T1000 (cell line): ENCODE measurements around the gene C17orf100.
A peak's percentile ranks its signal among the peaks of the same experiment; 100 is the strongest.

Experiments
- DNase-seq: peaks from one replicate; lab custom pipeline; 2025; ENCODE audit warnings: mixed read lengths; lab: John Stamatoyannopoulos, UW

The C17orf100 gene

DNA sequence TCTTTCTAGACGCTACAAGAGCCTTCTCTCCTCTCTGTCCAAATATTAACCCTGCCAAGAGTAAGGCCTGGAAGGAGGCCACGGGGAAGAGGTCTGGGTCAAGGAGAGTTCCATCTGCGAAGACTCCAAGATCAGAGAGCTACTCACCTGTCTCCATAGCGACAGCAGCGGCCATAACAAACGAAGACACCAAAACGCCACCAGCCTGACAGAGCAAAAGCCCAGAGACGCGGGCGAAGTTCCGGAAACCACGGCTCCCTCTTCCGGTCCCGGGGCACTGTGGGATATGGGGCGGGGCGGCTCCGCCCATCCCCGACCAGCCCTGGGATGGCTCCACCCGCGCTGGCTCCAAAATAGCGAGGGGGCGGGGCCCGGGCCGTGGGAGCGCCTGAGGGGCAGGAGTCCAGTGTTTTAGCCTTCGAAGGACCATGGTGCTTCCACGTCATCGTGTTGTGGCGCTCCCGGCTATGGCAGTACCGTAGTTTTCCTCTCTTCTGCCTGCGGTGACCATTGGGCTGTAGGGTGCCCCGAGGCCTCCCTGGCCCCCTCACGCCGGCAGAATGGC, at the start of gene C17orf100, which contains the start of gene MED31:
TSS of gene C17orf100 (plus strand) at position 409 of the 565 bp plus-strand sequence. CDS start at position 561, 152 bp downstream.
TSS of gene MED31 (minus strand) at position 252 of the 565 bp plus-strand sequence. CDS start at position 175, 77 bp downstream.
- peak; percentile 96 for DNase-seq

DNA sequence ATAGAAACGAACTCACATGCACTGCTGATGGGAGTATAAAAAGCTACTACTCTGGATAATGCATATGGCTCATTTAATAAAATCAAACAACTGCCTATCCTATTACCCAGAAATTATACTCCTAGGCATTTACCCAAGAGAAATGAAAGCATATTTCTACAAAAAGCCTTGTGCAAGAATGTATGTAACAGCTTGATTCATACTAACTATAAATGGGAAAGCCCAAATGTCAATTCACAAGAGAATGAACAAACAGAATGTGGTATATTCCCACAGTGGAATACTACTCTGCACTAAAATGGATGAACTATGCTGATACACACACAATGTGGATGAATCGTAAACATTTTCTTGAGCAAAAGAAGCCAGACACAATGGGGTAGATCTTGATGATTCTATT, 49.4 kb upstream of the C17orf100 start:
- DNase-seq: no peak

DNA sequence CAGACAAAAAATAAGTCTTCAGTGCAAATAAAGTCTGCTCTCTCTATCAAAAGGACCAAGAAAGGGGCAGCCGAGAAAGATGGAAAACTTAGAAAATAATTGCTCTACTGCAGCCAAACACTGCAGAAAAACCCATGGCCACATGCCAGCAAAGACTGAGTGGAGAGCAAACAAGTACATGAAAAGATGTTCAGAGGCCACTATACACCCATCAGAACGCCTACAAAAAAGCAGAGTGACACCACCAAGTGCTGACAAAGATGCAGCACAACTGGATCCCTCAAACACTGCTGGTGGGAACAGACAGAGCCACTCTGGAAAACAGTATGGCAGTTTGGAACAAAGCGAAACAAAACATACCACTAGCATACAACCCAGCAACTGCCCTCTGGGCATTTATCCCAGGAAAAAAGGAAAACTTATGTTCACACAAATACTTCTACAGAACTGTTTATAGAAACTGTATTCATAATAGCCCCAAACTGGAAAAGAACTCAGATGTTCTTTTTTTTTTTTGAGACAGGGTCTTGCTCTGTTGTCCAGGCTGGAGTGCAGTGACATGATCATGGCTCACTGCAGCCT, 47.7 kb upstream of the C17orf100 start:
- DNase-seq: no peak

DNA sequence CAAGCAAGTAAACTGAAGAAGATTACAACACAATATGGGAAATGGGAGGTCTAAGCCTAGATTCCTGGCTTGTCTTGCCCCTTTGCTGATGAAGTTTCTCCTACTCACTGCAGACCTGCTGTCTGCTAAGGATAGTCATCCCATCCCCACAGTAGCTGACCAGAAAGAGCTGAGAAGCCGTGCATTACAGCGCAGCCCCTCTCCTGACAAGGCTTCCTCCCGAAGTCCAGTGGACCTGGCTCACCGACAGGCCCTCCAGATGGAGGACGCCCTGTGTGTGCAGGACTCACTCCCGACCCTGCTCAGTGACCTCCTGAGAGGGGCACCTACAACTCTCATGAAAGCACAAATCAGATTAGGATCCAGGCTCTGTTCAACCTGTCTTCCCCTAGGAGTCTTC, 46.4 kb upstream of the C17orf100 start:
- no peak for DNase-seq

DNA sequence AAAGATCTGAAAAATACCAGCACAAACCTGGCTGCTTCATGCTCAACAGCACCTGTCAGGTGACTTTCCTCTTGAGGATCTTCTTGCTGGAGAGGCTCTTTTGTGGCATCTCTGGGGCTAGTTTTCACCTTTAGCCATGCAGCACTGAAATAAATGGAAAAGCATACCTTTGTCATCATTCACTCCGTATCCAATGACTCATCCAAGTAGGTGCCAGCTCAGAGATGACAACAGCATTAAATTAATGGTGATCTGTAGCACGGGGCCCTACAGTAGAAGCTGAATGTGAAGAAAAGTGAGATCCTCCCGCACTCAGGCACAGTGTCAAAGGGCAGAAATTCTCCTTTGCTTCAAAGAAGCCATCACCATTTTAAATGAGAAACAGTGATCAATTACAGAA, 43.2 kb upstream of the C17orf100 start:
- no peak for DNase-seq

DNA sequence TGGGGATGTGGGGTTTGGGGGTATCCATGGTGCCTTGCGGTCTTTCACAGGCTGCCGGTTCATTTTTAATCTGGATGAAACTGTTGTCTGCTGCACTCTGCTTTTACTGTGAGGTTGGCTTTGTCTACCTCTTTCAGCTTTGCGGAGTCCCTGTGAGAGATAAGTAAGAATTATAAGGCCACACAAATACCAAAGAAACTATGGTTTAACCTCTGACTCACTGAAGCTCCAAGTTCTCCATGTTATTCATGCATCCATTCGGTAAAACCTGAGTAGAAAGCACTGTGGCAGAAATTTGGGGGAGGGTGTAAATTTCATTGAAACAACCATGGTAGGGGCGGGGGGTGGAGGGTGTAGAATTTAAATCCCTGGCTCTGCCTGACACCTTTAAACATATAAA, 41.6 kb upstream of the C17orf100 start:
- DNase-seq: no peak

DNA sequence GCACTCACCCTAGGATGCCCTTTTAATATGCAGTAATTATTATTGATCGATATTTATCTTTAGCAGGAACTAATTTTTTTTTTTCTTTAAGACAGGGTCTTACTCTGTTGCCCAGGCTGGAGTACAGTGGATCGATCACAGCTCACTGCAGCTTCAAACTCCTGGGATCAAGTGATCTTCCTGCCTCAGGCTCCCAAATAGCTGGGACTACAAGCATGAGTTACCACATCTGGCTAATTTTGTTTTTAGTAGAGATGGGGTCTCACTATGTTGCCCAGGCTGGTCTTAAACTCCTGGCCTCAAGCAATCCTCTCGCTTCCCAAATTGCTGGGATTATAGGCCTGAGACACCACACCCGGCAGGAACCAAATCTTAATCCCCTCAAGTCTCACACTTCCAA, 40.3 kb upstream of the C17orf100 start:
- DNase-seq: no peak

DNA sequence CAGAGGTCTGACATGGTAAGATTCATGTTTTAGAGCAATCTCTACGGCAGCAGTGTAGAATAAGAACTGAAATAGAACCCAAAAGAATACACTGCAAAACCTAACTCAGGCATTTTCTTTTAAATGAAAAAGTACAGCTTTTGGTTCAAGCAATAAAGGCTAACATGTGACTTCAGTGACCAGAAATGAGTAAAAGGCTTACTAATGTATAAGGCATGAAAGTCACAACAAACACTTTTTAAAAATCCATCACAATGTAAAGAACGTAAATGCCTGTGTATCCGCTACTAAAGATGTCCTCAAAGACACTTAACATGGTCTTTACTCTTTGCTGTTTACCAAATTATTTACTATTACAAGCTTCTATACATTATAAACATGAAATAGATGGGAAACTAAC, 27.6 kb upstream of the C17orf100 start:
- DNase-seq: no peak

DNA sequence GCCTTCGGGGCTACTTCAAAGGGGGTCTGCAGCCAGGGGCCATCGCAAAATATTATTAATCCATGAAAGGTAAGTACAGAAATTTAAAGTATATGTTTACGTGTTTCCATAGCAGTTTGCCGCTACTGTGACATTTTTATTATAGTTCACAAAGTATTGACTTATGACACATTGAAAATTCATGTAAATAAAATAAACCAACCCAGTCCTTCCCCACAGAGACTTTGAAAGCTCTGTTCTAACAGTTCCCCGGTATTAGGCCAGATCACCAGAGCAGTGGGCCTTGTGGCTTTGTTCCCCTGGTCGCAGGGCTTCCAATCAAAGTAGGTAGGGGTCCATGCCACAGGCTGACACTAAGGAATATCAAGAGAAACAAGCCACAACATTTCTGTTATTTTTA, 24.9 kb upstream of the C17orf100 start:
- DNase-seq: no peak

DNA sequence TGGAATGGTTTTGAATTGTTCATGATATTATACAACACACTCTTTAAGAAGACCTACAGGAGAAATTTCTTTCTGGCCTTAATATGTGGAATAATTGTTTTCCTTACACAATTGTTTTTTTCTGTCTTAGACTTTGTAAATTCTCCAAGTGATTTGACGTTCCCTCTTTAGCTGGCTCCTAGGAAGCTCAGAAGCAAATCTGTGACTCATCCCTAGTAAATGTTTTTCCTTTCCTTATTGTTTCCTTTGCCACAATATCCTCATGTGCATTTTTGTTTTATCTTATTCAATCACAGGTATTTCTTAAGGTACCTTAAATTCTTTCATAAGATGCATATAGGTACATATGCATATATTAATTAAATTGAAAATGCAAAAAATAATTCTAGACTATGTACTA, 24.5 kb upstream of the C17orf100 start:
- DNase-seq: no peak

DNA sequence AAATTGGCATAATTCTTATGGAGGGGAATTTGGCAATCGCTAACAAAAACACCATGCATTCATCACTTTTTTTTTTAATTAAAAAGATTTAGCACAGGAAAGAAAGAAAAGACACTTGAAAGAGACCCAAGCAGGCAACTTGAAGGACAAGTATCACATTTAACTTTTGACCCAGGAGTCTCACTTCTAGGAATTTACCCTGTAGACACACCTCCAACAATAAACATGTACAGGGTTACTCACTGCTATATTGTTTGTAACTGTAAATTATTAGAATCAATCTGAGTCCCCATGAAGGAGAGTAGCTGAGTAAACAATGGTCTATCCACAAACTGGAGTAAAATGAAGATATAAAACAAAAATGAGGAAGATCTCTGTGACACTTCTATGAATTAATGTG, 21.2 kb upstream of the C17orf100 start:
- DNase-seq: no peak

DNA sequence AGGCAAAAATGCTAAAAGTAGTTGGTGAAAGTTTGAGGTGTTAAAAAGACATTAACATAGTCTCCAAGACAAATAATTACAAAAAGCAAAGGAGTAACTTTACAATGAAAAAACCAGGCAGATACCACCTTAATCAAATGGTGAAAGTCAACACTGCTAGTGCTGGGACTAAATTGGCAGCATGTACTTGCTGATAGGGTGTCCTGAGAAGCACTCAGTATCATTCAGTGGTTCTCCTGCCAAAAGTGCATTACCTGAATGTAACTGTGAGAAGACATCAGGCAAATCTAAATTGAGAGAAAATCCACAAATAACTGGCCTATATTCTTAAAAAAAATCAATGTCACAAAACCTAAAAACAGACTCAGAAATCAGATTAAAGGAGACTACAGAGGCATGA, 19.0 kb upstream of the C17orf100 start:
- DNase-seq: no peak

DNA sequence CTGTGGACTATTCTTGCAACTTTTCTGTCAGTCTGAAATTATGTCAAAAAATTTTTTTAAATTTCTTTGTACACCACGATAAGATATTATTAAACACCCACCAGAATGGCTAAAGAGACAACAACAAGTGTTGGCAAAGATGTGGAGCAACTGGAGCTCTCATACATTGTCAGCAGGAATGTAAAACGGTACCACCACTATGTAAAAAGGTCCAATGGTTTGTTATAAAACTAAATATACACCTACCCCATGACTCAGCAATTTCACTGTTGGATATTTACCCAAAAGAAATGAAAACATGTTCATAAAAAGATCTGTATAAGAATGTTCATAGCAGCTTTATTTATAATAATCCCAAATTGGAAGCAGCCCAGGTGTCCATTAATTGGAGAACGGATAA, 18.3 kb upstream of the C17orf100 start:
- no peak for DNase-seq

DNA sequence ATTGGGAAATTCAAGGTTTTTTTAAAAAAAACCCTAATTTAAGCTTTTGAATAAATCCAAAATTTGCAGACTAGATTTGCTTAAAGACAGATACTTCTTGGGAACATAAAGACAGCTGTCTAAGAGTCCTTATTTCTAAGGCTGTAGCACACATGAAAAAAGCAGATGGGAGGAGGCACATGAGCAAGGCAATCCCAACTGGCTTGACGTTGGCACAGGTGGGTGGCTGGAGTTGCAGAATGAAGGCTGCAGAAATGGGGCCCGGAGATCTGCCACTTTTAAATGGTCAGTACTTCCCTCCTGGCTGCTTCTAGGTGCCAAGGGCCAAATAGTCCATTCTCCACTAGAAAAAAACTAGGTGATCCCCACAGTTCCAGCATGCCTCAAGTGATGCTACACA, 15.5 kb upstream of the C17orf100 start:
- DNase-seq: no peak

DNA sequence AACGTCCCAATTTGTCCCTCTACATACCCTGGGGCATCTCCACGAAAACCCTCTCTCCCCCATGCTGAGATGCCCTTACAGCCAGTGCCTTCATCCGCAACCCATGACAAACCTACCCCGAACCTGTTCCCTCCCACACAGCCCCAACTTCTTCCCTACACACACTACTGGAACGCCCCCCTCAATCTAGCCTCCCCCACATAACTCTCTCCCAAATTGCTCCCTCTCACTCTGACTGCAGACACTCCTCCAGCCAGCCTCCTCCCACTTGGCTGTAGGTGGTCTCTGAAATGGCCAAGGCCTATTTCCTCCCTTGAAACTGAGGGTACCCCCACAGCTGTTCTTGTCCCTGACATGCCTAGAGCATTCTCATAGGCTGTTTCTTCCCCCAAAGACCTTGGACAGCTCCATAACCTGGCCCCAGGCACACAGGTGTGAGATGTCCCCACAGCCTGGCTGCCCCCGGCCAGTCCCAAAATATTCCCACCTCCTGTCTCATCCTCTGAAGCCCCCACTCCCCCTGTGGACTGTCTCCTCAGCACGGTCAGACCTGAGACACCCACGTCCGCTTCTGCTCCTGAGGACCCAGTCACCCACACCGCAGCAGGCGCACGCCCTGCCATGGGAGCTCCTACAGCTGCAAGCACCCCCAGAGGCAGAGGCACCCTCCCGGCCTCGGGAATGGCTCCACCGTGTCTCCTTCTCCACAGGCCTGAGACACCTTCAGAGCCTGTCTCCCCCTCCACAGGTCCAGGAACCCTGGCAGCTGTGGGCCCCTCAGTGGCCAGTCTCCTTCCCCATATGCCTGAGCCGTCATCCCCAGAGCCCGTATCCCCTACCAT, 14.7 kb upstream of the C17orf100 start:
- no peak for DNase-seq

DNA sequence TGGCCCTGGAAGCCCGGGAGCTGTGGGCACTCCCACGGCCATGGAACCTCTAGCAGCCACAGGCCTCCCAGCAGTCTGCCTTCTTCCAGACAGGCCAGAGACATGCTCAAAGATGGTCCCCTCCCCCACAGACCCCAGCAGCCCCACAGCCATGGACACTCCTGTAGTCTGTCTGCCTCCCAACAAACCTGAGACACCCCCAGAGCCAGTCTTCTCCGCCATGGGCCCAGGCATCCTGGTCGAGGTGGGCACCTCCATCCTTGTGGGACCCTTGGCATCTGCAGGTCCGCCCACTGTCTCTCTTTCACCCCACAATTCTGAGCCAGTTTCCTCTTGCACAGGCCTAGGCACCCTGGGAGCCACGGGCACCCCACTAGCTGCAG, 14.1 kb upstream of the C17orf100 start:
- no peak for DNase-seq

DNA sequence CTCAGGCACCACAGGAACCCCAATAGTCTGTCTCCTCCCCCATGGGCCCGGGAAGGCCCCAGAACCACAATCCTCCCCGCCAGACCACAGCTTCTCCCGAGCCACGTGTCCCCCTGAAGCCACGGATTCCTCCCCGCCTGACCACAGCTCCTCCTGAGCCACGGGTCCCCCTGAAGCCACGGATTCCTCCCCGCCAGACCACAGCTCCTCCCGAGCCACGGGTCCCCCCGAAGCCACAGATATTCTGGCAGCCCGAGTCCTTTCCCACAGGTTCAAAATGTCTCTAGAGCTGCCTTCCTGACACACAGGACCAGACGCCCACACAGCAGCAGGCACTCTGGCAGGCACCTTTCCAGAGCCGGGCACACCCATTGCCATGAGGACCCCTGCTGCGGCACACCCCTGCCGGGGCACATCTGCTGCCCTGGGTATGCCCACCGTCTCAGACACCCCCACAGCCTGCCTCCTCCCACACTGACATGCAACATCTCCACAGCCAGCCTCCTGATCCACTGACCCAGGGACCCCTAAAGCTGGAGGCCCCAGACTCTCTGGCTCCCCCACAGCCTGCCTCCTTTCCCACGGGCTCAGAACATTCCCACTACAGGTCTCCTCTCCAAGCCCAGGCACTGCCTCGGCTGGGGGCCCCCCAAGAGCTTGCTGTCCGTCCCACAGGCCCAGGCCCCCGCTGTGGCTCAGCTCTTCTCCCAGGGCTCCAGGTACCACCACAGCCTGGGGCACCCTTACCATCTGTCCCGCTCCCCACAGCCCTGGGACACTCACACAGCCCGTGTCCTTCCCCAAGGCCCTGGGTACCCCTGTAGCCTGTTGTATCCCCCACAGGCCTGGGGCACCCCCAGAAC, 13.3 kb upstream of the C17orf100 start:
- DNase-seq: no peak

DNA sequence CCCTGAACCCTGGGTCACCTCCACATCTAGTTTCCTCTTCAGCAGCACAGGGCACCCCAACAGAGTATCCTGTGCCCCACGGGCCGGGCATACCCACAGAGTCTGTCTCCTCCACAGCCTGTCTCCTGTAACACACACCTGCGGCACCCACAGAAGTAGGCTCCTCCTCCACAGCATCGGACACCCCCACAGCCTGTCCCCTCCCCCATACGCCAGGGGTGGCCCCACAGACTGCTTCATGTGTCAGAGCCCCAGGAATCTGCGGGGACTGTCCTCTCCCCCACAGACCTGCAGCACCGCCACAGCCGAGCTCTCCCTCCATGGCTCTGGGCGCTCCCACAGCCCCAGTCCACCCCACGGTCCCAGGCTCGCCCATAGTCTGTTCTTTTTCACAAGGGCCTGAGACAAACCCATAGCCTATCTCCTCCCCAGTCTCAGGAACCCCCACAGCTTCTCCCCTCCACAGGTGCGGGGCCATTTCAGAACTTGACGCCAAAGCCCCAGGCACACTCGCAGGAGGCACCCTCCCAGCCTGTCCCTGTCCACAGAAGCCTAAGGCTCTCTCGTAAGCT, 12.5 kb upstream of the C17orf100 start:
- no peak for DNase-seq

DNA sequence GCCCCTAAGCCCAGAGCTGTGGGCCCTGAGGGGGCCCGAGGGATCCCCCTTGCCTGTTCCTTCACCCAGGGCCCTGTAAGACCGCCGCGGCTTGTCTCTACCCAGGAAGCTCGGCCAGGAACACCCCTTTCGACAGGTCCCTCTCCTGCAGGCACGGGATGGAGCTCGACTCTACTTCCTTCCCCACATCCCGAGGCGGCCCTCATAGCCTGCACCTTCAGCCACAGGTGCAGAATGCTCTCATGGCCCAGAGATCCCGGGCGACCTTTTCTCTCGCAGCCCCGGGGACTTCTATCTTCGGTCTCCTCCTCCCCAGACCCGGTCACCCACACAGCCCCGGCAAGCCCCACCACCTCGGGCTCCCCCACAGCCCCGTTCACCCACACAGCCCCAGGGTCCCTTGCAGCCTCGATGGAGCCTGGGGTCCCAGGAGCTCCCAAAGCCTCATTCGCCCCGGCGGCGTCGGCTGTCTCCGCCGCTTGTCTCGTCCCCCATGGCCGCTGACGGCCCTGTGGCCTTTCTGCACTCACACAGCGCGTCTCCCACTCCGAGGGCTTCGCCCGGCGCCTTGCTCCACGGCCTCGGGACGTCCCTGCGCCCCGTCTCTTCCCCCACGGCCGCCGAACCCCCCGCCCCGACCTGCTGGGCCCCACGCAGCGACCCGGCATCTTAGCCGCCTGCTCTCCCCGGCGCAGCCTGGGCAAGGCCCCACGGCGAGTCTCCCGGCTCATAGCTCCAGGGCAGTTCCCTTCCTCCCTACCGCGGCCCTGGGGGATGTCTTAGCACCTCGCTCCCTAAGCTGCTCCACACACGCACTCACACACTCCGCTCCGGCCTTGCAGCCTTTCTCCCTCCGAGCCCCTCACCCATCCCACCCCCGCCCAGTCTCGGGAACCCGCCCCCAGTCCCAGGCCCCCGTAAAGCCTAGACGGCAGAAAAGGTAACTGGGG, 11.7 kb upstream of the C17orf100 start:
- DNase-seq: no peak

DNA sequence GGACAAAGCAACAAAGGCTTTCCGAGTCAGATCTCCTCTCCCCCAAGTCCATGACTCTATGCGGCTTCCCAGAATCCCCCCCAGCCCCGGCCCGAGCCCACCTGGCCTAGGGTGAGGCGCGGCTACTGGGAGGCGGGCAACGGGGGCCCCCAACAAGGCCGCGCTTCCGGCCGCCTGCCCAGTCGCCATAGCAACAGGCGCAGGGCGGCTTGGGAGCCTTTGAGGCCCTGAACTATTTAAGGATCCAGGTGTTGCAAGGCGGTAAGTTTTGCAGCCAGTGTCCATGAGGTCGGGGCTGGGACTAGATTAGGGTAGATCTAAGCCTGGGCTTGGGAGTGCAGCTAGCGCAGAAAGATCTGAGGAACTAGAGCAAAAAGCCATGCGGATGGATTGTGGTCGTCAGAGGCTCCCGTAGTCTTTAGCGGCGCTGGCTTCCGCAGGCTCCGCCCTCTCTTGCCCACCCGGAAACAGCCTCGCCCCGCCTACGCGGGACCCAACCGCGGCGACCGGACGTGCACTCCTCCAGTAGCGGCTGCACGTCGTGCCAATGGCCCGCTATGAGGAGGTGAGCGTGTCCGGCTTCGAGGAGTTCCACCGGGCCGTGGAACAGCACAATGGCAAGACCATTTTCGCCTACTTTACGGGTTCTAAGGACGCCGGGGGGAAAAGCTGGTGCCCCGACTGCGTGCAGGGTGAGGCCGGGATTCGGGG, 10.9 kb upstream of the C17orf100 start, which contains the start of the genes KIAA0753 and TXNDC17:
TSS of gene KIAA0753 (minus strand) at position 176 of the 711 bp plus-strand sequence. CDS start 5,608 bp downstream, outside the sequence.
TSS of gene TXNDC17 (plus strand) at position 525 of the 711 bp plus-strand sequence. CDS start at position 548, 23 bp downstream.
- DNase-seq: peak; percentile 86
